ENCODE results near the gene LRRC4B.

Gene LRRC4B

GRCh38 chr19:50570997-50571396 lies 2.8 kb upstream of the LRRC4B start:
- no peak for DNase-seq (ENCODE audit: low read depth, low spot score)

DNA sequence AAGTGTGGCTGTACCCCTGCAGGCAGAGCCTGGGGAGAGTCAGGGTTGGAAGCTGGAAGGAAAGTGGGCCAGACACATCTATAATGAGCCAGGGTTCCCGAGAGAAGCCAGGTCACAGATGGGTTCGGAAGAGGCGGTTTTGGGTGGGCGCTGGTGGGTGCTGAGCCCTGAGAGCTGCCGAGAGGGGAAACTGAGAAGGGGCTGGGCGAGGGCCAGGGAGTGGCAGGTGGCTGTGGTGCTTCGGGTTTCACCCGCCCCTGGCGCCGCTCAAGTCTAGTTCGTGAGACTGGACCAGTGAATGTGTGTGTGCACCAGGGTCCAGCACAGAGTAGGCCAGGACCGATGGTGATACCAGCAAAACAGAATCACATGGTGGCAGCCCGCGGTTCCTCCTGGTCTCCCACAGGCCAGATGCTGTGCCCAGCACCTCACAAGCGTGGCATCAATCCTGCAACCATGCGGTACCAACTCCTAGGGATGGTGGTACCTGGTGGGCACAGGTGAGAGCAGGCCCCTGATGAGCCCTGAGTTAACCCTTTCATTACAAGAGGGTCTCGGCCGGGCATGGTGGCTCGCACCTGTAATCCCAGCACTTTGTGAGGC lies 1.8 kb upstream of the LRRC4B start:
- DNase-seq (ENCODE audit: low read depth, low spot score): no peak

DNA sequence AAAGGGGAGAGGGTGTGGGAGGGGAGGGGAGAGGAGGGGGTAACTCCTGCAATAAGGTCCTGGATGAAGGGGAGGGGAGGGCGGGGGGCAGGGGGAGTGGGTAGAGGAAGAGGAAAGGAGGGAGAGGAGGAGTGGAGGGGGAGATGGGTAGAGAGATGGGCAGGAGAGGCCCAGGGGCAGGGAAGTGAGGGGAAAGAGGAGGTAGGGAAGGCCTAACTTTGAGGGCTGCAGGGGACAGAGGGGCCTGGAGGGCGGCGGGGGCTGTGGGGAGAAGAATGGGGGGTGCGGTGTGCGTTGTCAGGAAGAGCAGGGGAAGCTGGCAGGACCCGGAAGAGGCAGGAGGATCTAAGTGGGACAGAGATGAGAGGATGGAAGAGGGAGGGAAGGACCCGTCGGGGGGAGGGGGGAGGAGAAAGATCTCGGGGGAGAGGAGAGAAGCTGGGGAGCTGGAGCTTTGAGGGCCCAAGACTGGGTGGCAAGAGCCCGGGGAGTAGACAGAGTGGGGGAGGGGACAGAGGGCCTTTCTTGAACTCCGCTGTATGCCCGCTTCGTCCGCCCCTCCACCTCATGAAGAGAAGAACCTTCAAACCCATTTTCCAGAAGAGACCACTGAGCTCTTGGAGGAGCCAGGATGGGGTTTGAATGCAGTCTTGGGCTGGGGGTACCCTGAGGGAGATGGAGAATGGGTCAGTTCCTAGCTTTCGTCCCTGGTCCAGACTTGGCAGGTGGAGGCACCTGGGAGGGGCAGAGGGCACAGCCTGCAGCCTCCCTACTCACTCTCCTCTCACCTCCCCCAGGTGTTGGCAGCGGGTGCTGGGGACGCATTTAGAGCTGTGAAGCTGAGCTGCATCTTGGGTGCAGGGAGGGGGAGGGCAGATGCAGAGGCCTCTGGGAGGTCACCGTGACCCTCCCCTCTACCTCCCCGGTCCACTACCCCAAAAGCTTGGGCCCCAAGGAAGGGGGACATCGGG lies 778 bp upstream of the LRRC4B start:
- no peak for DNase-seq (ENCODE audit: low read depth, low spot score)

GRCh38 chr19:50567052-50567841 lies 988 bp downstream of the LRRC4B start:
- no peak for DNase-seq (ENCODE audit: low read depth, low spot score)

DNA sequence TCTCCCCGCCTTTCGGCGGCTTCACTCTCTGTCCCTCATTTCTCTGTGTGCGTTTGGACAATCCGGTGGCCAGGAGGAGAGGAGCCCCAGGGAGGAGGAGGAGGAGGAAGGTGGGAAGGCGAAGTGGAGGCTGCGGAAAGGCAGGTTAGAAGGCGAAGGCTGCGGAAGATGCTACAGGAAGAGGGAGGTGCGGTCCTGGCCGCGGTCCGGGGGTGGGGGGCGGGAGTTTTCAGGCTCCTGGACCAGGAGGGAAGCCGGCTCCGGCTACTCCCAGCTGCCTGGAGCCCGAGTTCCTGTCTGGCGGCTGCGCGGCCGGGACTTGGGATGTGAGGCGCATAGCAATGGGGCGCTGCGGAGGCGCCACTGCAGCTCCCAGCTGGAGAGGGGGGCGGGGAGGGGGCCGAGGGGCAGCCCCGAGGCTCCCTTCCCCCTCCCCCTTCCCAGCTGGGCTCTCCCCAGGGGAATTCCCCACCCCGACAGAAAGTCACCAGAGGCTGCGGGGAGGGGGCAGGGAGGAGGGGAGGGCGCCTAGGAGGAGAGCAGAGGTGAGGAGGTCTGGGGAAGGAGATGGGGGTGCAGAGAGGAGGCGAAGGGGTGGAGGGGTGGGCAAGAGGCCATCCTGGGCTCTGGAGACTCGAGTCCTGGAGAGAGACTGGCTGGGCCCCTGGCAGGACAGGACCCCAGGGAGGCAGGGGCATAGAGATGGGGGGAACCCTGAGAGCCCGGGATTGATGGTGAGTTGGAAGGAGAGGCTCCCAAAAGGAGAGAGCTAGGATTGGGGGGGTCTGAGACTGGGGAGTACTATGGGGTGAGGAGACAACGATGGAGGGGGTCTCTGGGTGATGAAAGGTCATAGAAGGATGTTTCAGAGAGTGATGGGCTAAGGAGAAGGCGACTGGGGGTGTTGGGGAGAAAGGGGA lies 2.0 kb downstream of the LRRC4B start:
- DNase-seq (ENCODE audit: low read depth, low spot score): no peak

DNA sequence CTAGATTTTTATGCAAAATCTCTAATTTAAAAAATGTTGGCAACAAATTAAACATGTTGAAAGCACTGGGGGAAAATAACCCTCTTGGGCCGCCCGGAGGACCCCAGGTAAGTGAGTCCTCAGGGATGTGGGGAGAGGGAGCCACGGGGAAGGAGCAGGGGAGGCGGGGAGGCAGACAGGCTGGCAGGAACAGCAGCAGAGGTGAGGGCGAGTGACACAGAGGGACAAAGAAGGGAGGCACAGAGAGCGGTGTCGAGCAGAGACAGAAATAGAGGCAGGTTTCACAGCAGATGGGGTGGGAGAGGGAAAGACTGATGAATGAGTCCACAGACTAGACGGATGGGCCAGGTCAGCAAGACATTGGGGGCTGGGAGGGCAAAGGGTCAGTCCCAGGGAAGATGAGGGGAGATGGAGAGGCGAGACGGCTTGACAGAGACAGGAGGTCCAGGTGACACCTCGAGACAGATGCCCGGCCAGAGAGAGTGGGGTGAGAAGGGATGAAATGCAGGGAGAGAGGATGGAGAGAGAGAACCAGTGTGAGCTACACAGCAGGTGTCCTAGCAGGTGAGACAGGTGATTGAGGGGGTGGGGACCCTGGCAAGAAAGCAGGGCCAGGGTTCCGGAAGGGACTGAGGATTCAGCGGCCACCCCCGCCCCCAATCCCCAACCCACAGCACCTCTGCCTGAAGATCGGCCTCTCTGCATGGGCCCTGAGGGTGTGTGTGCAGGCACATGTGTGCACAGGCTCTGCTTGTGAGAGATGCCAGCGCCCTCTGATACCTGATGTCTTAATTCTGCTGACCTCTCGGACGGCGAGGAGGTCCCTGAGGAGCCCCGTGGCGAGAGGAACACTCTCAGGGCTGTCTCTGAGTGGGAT lies 3.8 kb downstream of the LRRC4B start:
- DNase-seq (ENCODE audit: low read depth, low spot score): no peak

DNA sequence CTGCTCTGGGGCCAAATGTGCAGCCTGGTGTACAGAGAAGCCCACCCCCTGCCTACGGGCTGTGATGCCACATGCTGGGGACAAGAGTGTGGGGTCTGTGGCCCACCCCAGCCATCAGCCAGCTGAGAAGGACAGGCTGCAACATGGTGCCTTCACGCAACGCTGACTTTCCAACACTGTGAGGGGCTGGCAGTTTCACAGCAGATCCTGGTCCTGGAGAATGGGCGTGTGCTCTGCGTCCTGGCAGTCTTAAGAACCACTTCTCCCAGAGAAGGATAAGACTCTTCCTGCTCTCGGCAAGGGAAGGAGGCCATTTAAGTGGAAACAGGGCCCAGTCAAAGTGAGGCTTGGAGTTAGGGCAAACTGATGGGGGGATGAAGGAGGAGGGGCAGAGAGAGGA lies 4.6 kb downstream of the LRRC4B start:
- no peak for DNase-seq (ENCODE audit: low read depth, low spot score)

DNA sequence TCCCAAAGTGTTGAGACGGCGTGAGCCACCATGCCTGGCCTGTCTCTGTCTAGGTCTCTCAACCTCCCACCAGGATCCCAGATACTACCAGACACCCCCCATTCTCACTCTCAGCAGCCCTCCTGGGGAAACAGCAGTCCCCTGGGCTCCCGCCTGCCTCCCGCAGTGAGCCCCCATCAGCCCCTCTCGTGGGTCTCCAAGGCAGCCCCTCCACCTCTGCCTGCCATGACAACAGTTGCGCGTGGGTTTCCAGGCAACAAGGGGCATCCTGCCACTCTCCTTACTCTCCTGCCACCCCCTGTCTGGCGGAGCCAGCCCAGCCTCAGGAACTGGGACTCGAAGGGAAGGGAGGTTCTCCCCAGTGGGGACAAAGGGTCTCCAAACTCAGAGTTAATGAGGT lies 5.2 kb downstream of the LRRC4B start:
- DNase-seq (ENCODE audit: low read depth, low spot score): no peak

DNA sequence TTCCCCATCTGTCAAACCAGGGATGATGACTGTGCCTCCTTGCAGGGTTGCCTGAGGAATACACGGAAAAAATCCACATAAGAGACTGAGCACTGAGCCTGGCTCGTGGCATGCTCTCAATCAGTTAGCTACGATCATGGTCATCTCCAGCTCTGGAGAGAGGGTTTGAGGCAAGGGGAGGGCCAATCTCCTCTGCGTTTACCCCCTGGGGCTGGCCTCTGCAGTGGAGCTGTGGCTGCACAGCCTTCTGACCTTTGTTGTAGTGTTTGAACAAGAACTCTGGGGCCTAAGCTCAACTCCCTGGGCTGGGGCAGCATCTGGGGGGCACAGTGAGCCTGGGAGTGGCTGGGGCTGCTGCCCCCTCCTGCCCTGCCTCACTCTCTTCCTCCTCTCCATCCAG lies 5.9 kb downstream of the LRRC4B start:
- DNase-seq (ENCODE audit: low read depth, low spot score): no peak

DNA sequence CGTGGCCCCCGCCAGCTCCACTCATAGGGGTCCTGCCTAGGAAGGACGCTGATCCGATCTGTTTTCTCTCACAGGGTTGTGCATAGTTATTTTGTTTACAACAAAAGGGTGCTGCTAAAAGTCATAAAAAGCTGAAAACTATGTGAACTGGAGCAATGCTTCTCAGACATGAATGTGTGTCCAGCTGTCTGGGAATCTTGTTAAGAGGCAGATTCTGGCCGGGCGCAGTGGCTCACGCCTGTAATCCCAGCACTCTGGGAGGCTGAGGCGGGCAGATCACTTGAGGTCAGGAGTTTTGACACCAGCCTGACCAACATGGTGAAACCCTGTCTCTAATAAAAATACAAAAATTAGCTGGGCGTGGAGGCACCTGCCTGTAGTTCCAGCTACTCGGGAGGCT lies 8.6 kb downstream of the LRRC4B start:
- no peak for DNase-seq (ENCODE audit: low read depth, low spot score)

DNA sequence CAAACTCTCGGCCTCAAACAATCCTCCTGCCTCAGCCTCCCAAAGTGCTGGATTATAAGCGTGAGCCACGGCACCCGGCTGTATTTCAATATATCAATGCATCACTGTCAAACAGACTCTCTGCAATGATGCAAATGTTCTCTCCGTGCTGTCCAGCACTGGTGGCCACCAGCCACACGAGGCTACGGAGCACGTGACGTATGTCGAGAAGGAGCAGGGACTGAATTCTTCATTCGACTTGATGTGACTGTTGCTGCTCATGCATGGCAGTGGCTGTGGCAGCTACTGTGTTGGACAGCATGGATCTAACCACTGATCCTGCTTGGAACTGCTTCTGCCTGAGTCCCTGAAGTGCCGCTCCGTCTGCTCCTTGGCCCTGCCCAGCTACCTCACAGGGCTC lies 9.8 kb downstream of the LRRC4B start:
- no peak for DNase-seq (ENCODE audit: low read depth, low spot score)

GRCh38 chr19:50558039-50558438 lies 10.2 kb downstream of the LRRC4B start:
- no peak for DNase-seq (ENCODE audit: low read depth, low spot score)

DNA sequence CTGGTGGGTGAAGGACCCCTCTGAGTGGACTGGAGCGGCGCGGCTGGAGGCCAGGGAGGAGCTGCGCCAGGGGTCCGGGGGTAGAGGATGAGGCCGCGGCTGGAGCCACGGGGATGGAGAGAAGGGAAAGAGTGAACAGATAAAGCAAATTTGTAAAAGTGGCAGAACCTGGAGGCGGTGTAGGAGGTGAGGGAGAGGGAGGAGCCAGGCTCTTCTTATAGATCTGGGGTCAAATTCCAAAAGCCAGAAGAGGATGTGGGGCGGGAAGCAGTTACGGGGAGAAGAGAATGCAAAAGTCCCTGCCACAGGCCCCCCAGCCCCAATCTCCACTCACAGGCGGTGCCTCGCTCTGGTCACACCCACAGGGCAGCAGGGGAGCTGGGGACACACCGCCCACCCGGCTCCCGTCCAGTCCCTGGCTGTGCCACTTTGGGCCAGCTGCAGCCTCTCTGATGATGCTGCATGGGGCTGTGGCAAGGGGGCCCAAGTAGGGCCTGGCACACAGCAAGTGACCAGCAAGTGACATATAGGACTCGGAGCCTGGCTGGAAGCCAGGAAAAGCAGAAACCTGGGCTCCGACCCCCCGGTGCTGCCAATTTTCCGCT lies 11.1 kb downstream of the LRRC4B start:
- no peak for DNase-seq (ENCODE audit: low read depth, low spot score)

DNA sequence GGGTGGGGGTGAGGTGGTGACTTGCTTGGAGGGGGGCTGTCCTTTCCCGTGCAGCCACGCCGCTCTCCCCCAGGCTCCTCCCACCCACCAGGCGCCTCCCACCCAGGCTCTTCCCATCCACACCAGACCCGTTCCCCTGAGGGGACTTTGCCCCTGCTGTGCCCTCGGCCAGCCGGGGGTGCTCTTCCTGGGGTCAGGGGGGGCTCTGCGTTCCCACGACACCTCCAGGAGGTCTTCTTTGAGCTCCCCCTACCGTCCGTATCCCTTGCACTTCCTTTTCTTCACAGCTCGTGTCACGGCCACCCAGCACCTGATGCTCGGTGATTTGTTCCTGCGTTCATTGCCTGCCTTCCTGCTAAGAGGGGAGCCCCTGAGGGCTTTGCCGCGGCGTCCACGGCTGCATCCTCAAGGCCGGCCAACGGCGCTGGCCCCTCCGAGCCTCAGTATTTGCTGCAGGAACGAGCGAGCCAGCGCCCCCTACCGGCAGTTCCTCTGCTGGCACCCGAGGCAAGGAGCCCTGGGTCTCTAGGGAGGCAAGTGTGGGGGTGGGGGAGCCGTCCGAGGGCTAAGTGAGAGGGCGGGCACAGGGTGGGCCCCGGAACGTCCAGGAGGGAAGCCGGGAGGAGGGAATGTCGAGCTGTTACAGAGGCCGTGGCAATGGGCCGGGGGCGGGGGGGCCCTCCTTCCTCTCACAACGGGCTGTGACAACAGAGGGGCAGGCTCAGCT lies 11.8 kb downstream of the LRRC4B start:
- DNase-seq (ENCODE audit: low read depth, low spot score): no peak

GRCh38 chr19:50555450-50556281 lies 12.6 kb downstream of the LRRC4B start:
- DNase-seq (ENCODE audit: low read depth, low spot score): no peak

- no peak for DNase-seq (ENCODE audit: low read depth, low spot score)
These were observed 13.2 kb downstream of the LRRC4B start for GRCh38 chr19:50555033-50555432.

- DNase-seq (ENCODE audit: low read depth, low spot score): no peak
These were observed 14.0 kb downstream of the LRRC4B start for GRCh38 chr19:50554212-50554611.

- DNase-seq (ENCODE audit: low read depth, low spot score): no peak
These were observed 15.0 kb downstream of the LRRC4B start for GRCh38 chr19:50553134-50553703.
